WTC11 (cell line): ENCODE data around the gene KAZN. TPM values are rescaled to one million over a fixed set of nuclear protein-coding genes. Genes with fewer than 3 reads are reported as not detected.
A peak's percentile ranks its signal among the peaks of the same experiment; 100 is the strongest.

ENCODE experiments used
- ATAC-seq: fragments of 200-7000 bp; cut with Tn5 transposase; 2 replicates; pipeline ENCODE4 v1.10.0; 2021; ENCODE audit warnings: mild to moderate bottlenecking, moderate library complexity
- CTCF ChIA-PET: fragments of 300-600 bp; sonication (Branson Sonifier 250); formaldehyde crosslinking; loops from one replicate; lab custom pipeline; 2021; ENCODE audit warnings: antibody characterized with exemption; lab: Charles Lee
- POLR2A ChIA-PET: fragments of 350-600 bp; sonication (Branson Sonifier 250); formaldehyde crosslinking; loops from one replicate; lab custom pipeline; 2021; ENCODE audit warnings: antibody characterized with exemption; lab: Charles Lee
- DNase-seq: peaks from one replicate; pipeline ENCODE4 v3.0.0; 2021; ENCODE audit warnings: low spot score
- H3K27ac Mint-ChIP-seq: 2 replicates; pipeline ENCODE4 v1.8.0; 2021; ENCODE audit warnings: mixed read lengths
- H3K27me3 Mint-ChIP-seq: 2 replicates; pipeline ENCODE4 v1.8.0; 2021; ENCODE audit warnings: low read depth, mild to moderate bottlenecking, moderate library complexity, mixed read lengths
- H3K36me3 Mint-ChIP-seq: 2 replicates; pipeline ENCODE4 v1.8.0; 2021; ENCODE audit warnings: mixed read lengths
- H3K4me1 Mint-ChIP-seq: 2 replicates; pipeline ENCODE4 v1.8.0; 2022; ENCODE audit warnings: mixed read lengths
- H3K4me3 Mint-ChIP-seq: 2 replicates; pipeline ENCODE4 v1.8.0; 2021; ENCODE audit warnings: mild to moderate bottlenecking, moderate library complexity, mixed read lengths
- H3K9me3 Mint-ChIP-seq: 2 replicates; pipeline ENCODE4 v1.8.0; 2021; ENCODE audit warnings: mixed read lengths
- ATF3 ChIP-seq: sonication (generic); formaldehyde crosslinking; conservative IDR thresholded peaks from 2 replicates; pipeline ENCODE4 v1.8.1; 2022; ENCODE audit warnings: mild to moderate bottlenecking, missing genetic modification reagents
- ETV6 ChIP-seq: sonication (generic); formaldehyde crosslinking; IDR thresholded peaks from 2 replicates; pipeline ENCODE4 v1.8.1; 2022; ENCODE audit warnings: mild to moderate bottlenecking, missing genetic modification reagents
- FOXJ3 ChIP-seq: sonication (generic); formaldehyde crosslinking; IDR thresholded peaks from 2 replicates; pipeline ENCODE4 v1.9.0; 2021; ENCODE audit warnings: missing genetic modification reagents, mild to moderate bottlenecking, borderline replicate concordance
- GTF2I ChIP-seq: fragments of 250-450 bp; sonication (Bioruptor Pico); conservative IDR thresholded peaks from 2 replicates; pipeline ENCODE4 v1.4.0; 2021; ENCODE audit warnings: mild to moderate bottlenecking
- KAT7 ChIP-seq: sonication (generic); formaldehyde crosslinking; IDR thresholded peaks from 2 replicates; pipeline ENCODE4 v1.8.1; 2023; ENCODE audit warnings: missing genetic modification reagents, mild to moderate bottlenecking, borderline replicate concordance
- NFATC4 ChIP-seq: fragments of 250-450 bp; sonication (Bioruptor Pico); IDR thresholded peaks from 2 replicates; pipeline ENCODE4 v1.9.0; 2021; ENCODE audit warnings: mild to moderate bottlenecking
- NR1H2 ChIP-seq: sonication (generic); formaldehyde crosslinking; IDR thresholded peaks from 2 replicates; pipeline ENCODE4 v1.9.0; 2021; ENCODE audit warnings: mild to moderate bottlenecking, moderate library complexity, missing genetic modification reagents
- USF2 ChIP-seq: sonication (generic); formaldehyde crosslinking; IDR thresholded peaks from 2 replicates; pipeline ENCODE4 v1.8.1; 2023; ENCODE audit warnings: mild to moderate bottlenecking, missing genetic modification reagents, moderate library complexity
- ZBTB21 ChIP-seq: sonication (generic); formaldehyde crosslinking; IDR thresholded peaks from 2 replicates; pipeline ENCODE4 v1.8.1; 2023; ENCODE audit warnings: mild to moderate bottlenecking, missing genetic modification reagents, borderline replicate concordance
- ZNF263 ChIP-seq: sonication (generic); formaldehyde crosslinking; IDR thresholded peaks from 2 replicates; pipeline ENCODE4 v1.8.1; 2022; ENCODE audit warnings: low read depth, mild to moderate bottlenecking, moderate library complexity, missing genetic modification reagents
- ZNF671 ChIP-seq: fragments of 250-450 bp; sonication (Bioruptor Pico); IDR thresholded peaks from 2 replicates; pipeline ENCODE4 v1.8.0; 2021; ENCODE audit warnings: mild to moderate bottlenecking
- total RNA-seq: library from RNA; stranded (reverse); gene quantifications from 3 replicates; pipeline ENCODE4 v1.2.3, GENCODE V29; 2021
- TF ChIP-seq, protein P1 (sequence below): sonication (generic); formaldehyde crosslinking; IDR thresholded peaks from 2 replicates; pipeline ENCODE4 v1.8.1; 2022; ENCODE audit warnings: missing genetic modification reagents, borderline replicate concordance
- TF ChIP-seq, protein P2 (sequence below): sonication (generic); formaldehyde crosslinking; IDR thresholded peaks from 2 replicates; pipeline ENCODE4 v1.8.1; 2023; ENCODE audit warnings: mild to moderate bottlenecking, moderate library complexity, missing genetic modification reagents
- TF ChIP-seq, protein P3 (sequence below): fragments of 250-450 bp; sonication (Bioruptor Pico); IDR thresholded peaks from 2 replicates; pipeline ENCODE4 v1.9.0; 2021; ENCODE audit warnings: mild to moderate bottlenecking

KAZN gene
- total RNA-seq, 1 experiment from 2014 or later: 19.9 TPM

GRCh38 chr1:14636897-14637632 lies 38.6 kb downstream of the KAZN start:
- Mint-ChIP-seq H3K4me3 (no peak overlapping the region), H3K9me3 (no peaks in the 10 kb centered on the region), H3K27ac (no peak overlapping the region), H3K36me3 (no peaks in the 10 kb centered on the region), H3K4me1 (0 out of 2 replicates have a peak, but pooled peaks cover 3% of the 10 kb centered on the region), H3K27me3 (no peaks in the 10 kb centered on the region)
- ATAC-seq: no peak
- no peak for DNase-seq
- ChIA-PET CTCF (interaction anchor here (0.6 kb wide), 1 partner anchor 241 kb away, joined by 3 read pairs; no protein-coding TSS in a partner anchor), POLR2A (no interaction called here)
- TF ChIP-seq GTF2I (CRISPR knock-in tag): no peak
- 0 out of 2 replicates have a peak, but pooled peaks have one; percentile 10 for TF ChIP-seq USF2 (CRISPR knock-in tag)

DNA sequence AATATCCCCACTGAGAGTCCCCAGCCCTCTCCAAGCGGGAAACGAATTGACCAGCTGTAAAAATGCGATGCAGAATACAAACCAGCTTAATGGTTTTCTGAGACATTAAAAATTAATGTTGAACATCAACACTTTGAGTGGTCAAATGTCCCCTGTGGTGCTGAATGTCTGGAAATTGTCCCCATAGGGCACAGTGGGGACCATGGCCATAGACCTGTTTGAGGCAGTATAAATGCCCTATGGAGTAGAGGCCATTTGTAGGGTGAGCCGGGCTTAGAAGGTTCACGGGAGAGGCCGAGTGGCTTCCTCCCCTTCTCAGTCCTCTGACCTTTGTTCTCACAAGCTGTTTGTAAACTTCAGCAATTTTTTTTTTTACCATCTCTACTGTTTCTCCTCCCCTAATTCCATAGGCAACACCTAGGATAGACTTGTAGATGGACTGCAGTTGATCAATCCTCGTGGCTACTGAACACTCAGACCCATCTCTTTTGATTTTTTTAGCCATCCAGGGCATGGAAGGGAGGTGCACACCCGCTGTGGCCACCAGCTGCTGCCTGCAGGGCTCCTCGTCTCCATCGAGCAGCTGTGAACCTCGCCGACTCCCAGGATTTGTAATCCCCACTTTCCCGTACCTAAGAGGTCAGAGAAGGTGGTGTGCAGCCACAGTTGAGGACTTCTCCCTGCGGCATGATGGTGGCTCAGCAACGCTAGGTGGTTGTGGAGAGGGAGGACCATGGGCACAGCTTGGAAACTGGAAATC lies 41.0 kb downstream of the KAZN start:
- no peak overlapping the region for H3K27ac Mint-ChIP-seq
- POLR2A ChIA-PET: no interaction called here
- CTCF ChIA-PET: no interaction called here
- H3K4me3 Mint-ChIP-seq: no peak overlapping the region
- DNase-seq (no peak), ATAC-seq (no peak)
- peaks cover under 1% of the 10 kb centered on the region for H3K36me3 Mint-ChIP-seq
- peaks cover 6% of the 10 kb centered on the region for H3K9me3 Mint-ChIP-seq
- no peaks in the 10 kb centered on the region for H3K27me3 Mint-ChIP-seq
- 0 out of 2 replicates have a peak, but pooled peaks cover 3% of the 10 kb centered on the region for H3K4me1 Mint-ChIP-seq
- TF ChIP-seq NFATC4 (CRISPR knock-in tag): no peak
- TF ChIP-seq ZNF263 (CRISPR knock-in tag): no peak
- TF ChIP-seq KAT7 (CRISPR knock-in tag): no peak
- TF ChIP-seq ZBTB21 (CRISPR knock-in tag): no peak
- TF ChIP-seq, protein P1, sequence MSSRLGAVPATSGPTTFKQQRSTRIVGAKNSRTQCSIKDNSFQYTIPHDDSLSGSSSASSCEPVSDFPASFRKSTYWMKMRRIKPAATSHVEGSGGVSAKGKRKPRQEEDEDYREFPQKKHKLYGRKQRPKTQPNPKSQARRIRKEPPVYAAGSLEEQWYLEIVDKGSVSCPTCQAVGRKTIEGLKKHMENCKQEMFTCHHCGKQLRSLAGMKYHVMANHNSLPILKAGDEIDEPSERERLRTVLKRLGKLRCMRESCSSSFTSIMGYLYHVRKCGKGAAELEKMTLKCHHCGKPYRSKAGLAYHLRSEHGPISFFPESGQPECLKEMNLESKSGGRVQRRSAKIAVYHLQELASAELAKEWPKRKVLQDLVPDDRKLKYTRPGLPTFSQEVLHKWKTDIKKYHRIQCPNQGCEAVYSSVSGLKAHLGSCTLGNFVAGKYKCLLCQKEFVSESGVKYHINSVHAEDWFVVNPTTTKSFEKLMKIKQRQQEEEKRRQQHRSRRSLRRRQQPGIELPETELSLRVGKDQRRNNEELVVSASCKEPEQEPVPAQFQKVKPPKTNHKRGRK (CRISPR knock-in tag): no peak
- no peak for TF ChIP-seq FOXJ3 (CRISPR knock-in tag)
- no peak for TF ChIP-seq ZNF671 (CRISPR knock-in tag)
- TF ChIP-seq, protein P2, sequence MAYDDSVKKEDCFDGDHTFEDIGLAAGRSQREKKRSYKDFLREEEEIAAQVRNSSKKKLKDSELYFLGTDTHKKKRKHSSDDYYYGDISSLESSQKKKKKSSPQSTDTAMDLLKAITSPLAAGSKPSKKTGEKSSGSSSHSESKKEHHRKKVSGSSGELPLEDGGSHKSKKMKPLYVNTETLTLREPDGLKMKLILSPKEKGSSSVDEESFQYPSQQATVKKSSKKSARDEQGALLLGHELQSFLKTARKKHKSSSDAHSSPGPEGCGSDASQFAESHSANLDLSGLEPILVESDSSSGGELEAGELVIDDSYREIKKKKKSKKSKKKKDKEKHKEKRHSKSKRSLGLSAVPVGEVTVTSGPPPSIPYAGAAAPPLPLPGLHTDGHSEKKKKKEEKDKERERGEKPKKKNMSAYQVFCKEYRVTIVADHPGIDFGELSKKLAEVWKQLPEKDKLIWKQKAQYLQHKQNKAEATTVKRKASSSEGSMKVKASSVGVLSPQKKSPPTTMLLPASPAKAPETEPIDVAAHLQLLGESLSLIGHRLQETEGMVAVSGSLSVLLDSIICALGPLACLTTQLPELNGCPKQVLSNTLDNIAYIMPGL (CRISPR knock-in tag): no peak
- TF ChIP-seq ATF3 (CRISPR knock-in tag): no peak
- TF ChIP-seq, protein P3, sequence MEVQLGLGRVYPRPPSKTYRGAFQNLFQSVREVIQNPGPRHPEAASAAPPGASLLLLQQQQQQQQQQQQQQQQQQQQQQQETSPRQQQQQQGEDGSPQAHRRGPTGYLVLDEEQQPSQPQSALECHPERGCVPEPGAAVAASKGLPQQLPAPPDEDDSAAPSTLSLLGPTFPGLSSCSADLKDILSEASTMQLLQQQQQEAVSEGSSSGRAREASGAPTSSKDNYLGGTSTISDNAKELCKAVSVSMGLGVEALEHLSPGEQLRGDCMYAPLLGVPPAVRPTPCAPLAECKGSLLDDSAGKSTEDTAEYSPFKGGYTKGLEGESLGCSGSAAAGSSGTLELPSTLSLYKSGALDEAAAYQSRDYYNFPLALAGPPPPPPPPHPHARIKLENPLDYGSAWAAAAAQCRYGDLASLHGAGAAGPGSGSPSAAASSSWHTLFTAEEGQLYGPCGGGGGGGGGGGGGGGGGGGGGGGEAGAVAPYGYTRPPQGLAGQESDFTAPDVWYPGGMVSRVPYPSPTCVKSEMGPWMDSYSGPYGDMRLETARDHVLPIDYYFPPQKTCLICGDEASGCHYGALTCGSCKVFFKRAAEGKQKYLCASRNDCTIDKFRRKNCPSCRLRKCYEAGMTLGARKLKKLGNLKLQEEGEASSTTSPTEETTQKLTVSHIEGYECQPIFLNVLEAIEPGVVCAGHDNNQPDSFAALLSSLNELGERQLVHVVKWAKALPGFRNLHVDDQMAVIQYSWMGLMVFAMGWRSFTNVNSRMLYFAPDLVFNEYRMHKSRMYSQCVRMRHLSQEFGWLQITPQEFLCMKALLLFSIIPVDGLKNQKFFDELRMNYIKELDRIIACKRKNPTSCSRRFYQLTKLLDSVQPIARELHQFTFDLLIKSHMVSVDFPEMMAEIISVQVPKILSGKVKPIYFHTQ (CRISPR knock-in tag): no peak
- no peak for TF ChIP-seq ETV6 (CRISPR knock-in tag)
- no peak for TF ChIP-seq NR1H2 (CRISPR knock-in tag)
